Glutamatergic neuron (in vitro differentiated cells): ENCODE results near the gene ZNF335. TPM values are rescaled to one million over a fixed set of nuclear protein-coding genes. Genes with fewer than 3 reads are reported as not detected.

Experiments used
- DNase-seq: peaks from one replicate; pipeline ENCODE4 v3.0.0; 2022
- H3K27ac Mint-ChIP-seq: one replicate; pipeline ENCODE4 v1.8.0; 2020; ENCODE audit warnings: mild to moderate bottlenecking, mixed read lengths, inconsistent platforms; ENCODE audit not compliant: unreplicated experiment
- H3K27me3 Mint-ChIP-seq: one replicate; pipeline ENCODE4 v1.8.0; 2020; ENCODE audit warnings: mild to moderate bottlenecking, moderate library complexity, mixed read lengths, inconsistent platforms; ENCODE audit not compliant: unreplicated experiment
- H3K36me3 Mint-ChIP-seq: one replicate; pipeline ENCODE4 v1.8.0; 2020; ENCODE audit warnings: mild to moderate bottlenecking, mixed read lengths, inconsistent platforms; ENCODE audit not compliant: unreplicated experiment
- H3K4me1 Mint-ChIP-seq: one replicate; pipeline ENCODE4 v1.8.0; 2020; ENCODE audit warnings: mild to moderate bottlenecking, low read depth, mixed read lengths, inconsistent platforms; ENCODE audit not compliant: unreplicated experiment
- H3K4me3 Mint-ChIP-seq: one replicate; pipeline ENCODE4 v1.8.0; 2020; ENCODE audit warnings: mild to moderate bottlenecking, mixed read lengths, inconsistent platforms; ENCODE audit not compliant: unreplicated experiment
- H3K9me3 Mint-ChIP-seq: one replicate; pipeline ENCODE4 v1.8.0; 2020; ENCODE audit warnings: mild to moderate bottlenecking, moderate library complexity, mixed read lengths, inconsistent platforms; ENCODE audit not compliant: unreplicated experiment
- total RNA-seq: library from RNA; stranded (reverse); fragmentation: NEBNext Ultra II Directional; extraction: Animal tissue kit (Norgen Biotek cat#: 25700); gene quantifications from one replicate; pipeline ENCODE4 v1.2.1, GENCODE V29; 2021; ENCODE audit not compliant: unreplicated experiment
- TF ChIP-seq, protein P1 (sequence below): fragments of 200-600 bp; sonication (generic); IDR thresholded peaks from one replicate; pipeline ENCODE4 v1.5.0; 2021; ENCODE audit not compliant: partially characterized antibody, unreplicated experiment

The ZNF335 gene
- total RNA-seq, 1 donor from 2014 or later = 23.1 TPM

DNA sequence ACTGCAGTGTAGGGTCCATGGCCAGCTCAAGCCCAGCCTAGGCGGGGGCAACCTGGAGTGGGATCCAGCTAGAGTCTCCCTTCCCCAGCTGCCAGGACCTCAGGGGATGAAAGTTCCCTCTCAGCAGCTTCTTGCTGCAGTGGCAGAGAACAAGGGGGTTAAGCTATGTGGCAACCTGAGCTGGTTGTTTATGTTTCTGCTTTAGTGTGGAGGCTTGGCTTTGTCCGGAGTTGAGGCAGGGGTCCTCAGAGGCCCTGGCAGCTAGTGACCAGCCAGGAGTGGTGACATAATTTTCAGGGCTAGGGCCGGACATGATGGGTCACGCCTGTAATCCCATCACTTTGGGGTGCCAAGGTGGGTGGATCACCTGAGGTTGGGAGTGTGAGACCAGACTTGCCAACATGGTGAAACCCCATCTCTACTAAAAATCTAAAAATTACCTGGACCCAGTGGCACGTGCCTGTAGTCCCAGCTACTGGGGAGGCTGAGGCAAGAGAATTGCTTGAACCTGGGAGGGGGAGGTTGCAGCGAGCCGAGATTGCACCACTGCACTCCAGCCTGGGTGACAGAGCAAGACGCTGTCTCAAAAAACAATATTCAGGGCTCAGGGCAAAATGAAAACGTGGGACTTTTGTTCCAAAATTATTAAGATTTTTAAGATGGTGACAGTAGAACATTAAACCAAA is 46.0 kb downstream of the ZNF335 start:
- no peaks in the 10 kb centered on the region for H3K27me3 Mint-ChIP-seq
- peaks cover 7% of the 10 kb centered on the region for H3K4me1 Mint-ChIP-seq
- no peak for DNase-seq
- H3K4me3 Mint-ChIP-seq = no peak overlapping the region
- H3K36me3 Mint-ChIP-seq = no peaks in the 10 kb centered on the region
- TF ChIP-seq, protein P1, sequence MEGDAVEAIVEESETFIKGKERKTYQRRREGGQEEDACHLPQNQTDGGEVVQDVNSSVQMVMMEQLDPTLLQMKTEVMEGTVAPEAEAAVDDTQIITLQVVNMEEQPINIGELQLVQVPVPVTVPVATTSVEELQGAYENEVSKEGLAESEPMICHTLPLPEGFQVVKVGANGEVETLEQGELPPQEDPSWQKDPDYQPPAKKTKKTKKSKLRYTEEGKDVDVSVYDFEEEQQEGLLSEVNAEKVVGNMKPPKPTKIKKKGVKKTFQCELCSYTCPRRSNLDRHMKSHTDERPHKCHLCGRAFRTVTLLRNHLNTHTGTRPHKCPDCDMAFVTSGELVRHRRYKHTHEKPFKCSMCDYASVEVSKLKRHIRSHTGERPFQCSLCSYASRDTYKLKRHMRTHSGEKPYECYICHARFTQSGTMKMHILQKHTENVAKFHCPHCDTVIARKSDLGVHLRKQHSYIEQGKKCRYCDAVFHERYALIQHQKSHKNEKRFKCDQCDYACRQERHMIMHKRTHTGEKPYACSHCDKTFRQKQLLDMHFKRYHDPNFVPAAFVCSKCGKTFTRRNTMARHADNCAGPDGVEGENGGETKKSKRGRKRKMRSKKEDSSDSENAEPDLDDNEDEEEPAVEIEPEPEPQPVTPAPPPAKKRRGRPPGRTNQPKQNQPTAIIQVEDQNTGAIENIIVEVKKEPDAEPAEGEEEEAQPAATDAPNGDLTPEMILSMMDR = no peak
- H3K9me3 Mint-ChIP-seq = no peaks in the 10 kb centered on the region
- H3K27ac Mint-ChIP-seq = no peak overlapping the region

DNA sequence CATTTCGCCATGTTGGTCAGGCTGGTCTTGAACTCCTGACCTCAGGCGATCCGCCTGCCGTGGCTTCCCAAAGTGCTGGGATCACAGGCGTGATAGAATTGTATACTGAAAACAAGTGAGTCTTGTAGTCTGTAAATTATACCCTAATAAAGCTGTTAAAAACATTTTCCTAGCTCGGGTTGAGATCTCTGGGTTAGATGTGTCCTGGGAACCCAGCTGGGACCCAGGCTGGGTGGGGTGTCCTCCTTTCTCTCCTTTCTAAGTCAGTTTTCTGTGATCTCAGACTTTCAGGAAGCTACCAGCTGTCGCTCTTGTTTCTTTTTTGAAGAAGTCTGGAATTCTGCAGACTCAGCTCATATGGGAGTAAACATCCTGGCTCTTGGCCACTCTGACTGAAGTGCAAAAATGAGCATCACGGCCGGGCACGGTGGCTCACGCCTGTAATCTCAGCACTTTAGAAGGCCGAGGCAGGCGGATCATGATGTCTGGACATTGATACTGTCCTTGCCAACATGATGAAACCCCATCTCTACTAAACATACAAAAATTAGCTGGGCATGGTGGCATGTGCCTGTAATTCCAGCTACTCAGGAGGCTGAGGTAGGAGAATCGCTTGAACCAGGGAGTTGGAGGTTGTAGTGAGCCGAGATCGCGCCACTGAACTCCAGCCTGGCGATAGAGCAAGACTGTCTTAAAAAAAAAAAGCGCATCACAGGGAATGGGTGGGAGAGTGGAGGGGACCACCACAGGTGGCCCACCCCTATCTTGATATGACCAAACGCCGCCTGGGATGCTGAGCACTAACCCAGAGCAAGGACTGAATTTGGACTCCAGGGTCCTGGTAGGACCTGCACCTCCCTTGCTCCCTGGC is 47.4 kb downstream of the ZNF335 start:
- Mint-ChIP-seq H3K9me3 (no peaks in the 10 kb centered on the region), H3K4me1 (peaks cover 12% of the 10 kb centered on the region), H3K36me3 (no peaks in the 10 kb centered on the region), H3K27ac (peak overlapping the region; percentile 48), H3K27me3 (no peaks in the 10 kb centered on the region), H3K4me3 (no peak overlapping the region)
- TF ChIP-seq, protein P1 = no peak
- DNase-seq = no peak

DNA sequence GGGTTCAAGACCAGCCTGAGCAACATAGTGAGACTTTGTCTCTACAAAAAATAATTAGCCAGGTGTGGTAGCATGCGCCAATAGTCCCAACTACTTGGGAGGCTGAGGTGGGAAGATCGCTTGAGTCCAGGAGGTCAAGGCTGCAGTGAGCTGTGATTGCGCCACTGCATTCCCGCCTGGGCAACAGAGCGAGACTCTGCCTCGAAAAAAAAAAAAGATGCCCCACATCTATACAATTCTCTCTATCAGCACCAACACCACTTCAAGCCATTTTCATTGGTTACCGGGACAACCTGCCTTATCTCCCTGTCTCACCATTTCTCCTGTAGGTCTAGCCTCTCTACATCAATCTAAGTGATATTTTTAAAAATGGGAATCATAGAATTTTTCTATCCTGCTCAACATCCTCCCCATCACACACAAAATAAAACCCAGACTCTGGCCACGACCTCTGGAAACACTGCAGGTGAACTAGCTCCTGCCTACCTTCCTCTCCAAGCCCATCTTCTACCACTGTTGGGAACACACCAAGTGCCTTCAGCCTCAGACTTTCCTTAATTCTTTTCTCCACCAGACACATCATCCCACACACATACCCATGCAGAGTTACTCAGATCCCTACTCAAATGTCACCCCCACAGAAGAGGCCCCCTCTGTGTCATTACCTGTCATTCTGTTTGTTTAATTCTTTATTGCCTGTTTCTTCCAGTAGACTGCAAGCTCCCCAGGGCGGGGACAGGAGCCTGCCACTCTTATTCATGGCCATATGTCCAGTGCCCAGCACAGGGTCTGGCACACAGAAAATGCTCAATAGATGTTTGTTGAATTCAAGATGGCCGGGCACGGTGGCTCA is 50.4 kb downstream of the ZNF335 start:
- Mint-ChIP-seq H3K4me1 (peaks cover 20% of the 10 kb centered on the region), H3K4me3 (peak overlapping the region; percentile 22), H3K36me3 (no peaks in the 10 kb centered on the region), H3K9me3 (peaks cover 3% of the 10 kb centered on the region), H3K27me3 (peaks cover 3% of the 10 kb centered on the region), H3K27ac (no peak overlapping the region)
- TF ChIP-seq, protein P1 = no peak
- DNase-seq = no peak

- Mint-ChIP-seq H3K27me3 (peaks cover 3% of the 10 kb centered on the region), H3K4me3 (no peak overlapping the region), H3K9me3 (peaks cover 3% of the 10 kb centered on the region), H3K4me1 (peaks cover 20% of the 10 kb centered on the region), H3K27ac (peak overlapping the region; percentile 19), H3K36me3 (no peaks in the 10 kb centered on the region)
- no peak for DNase-seq
- TF ChIP-seq, protein P1 = no peak
These were observed 51.3 kb downstream of the ZNF335 start for GRCh38 chr20:45920462-45921336.
